Stimulated activated effector memory CD8-positive, alpha-beta T cell treated with anti-CD3 and anti-CD28 coated beads, Interleukin-12 subunit alpha, Interleukin-12 subunit beta, amount 100 ng/mL, for 72 hours (primary cell): Measurements from ENCODE around the gene KRTAP10-9.

Source experiments
- ATAC-seq: fragments of 150-1000 bp; cut with Tn5 transposase; 2 replicates; pipeline ENCODE4 v1.10.0; 2021
- DNase-seq, 2 donors: peaks; one replicate each; pipeline ENCODE4 v3.0.0; 2021 to 2022; ENCODE audit warnings: low spot score in 2 of 2
- H3K27ac Mint-ChIP-seq: one replicate; pipeline ENCODE4 v1.8.0; 2022; ENCODE audit warnings: mild to moderate bottlenecking, mixed read lengths
- H3K36me3 Mint-ChIP-seq: one replicate; pipeline ENCODE4 v1.8.0; 2022; ENCODE audit warnings: mild to moderate bottlenecking, mixed read lengths
- H3K4me1 Mint-ChIP-seq: one replicate; pipeline ENCODE4 v1.8.0; 2022; ENCODE audit warnings: mixed read lengths
- H3K4me3 Mint-ChIP-seq: one replicate; pipeline ENCODE4 v1.8.0; 2022; ENCODE audit warnings: mild to moderate bottlenecking, mixed read lengths
- H3K9me3 Mint-ChIP-seq: one replicate; pipeline ENCODE4 v1.8.0; 2022; ENCODE audit warnings: mixed read lengths

The KRTAP10-9 gene

DNA sequence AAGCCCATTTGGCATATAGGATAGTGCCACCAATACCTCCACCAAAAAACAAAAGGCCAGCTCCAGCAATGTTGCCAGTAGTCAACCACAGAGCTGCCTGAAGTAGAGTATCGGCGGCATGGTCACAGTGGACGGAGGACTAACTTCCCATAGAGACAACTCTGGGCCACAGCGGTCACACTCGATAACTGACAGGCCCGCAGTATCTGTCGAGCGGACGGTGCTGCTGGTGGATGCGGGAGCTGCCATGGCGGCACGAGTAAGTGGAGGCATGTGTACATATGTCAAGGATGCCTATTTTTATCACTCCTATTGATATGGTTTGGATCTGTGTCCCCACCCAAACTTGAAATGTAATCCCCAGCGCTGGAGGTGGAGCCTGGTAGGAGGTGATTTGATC is 51.0 kb downstream of the KRTAP10-9 start:
- no peaks in the 10 kb centered on the region for H3K4me1 Mint-ChIP-seq
- H3K36me3 Mint-ChIP-seq = no peaks in the 10 kb centered on the region
- ATAC-seq = no peak
- H3K4me3 Mint-ChIP-seq = no peak overlapping the region
- H3K27ac Mint-ChIP-seq = no peak overlapping the region
- DNase-seq = no peak
- peaks cover 6% of the 10 kb centered on the region for H3K9me3 Mint-ChIP-seq
